ENCODE results near the gene CDC42SE2. TPM values are rescaled to one million over a fixed set of nuclear protein-coding genes. Genes with fewer than 3 reads are reported as not detected.
A peak's percentile ranks its signal among the peaks of the same experiment; 100 is the strongest.

Gene CDC42SE2
- 19.4 TPM for total RNA-seq

GRCh38 chr5:131263648-131264450 lies at the start of gene CDC42SE2:
Gene CDC42SE2, plus strand, starts transcription at chr5:131264053. Its CDS starts 95,441 bp downstream, at chr5:131359494.
- intact Hi-C loops (cut with DNase I): loop anchor here (10.0 kb wide), 1 partner anchor 99 kb away; the partner anchor contains the start of gene HINT1
- Histone ChIP-seq H3K4me1 (peaks cover 35% of the 10 kb centered on the region), H3K9me3 (no peaks in the 10 kb centered on the region), H3K36me3 (no peaks in the 10 kb centered on the region), H3K4me3 (peak within 1 kb of the TSS; percentile 84), H3K27ac (peak within 1 kb of the TSS; percentile 89), H3K27me3 (no peaks in the 10 kb centered on the region)
- TF ChIP-seq POLR2A (IDR thresholded peaks at IDR 0.05): peak; percentile 51 to 92
- peak in 1 of 2 donors; percentile 67 for TF ChIP-seq POLR2AphosphoS5 (IDR thresholded peaks at IDR 0.05; ENCODE audit: insufficient read depth in 1 of 2, low read depth in 1 of 2)
- TF ChIP-seq CTCF (IDR thresholded peaks at IDR 0.05): no peak
- DNase-seq (ENCODE audit: extremely low spot score in 2 of 2): no peak

- Histone ChIP-seq H3K27ac (no peak overlapping the region), H3K36me3 (no peaks in the 10 kb centered on the region), H3K9me3 (no peaks in the 10 kb centered on the region), H3K4me1 (no peaks in the 10 kb centered on the region), H3K4me3 (no peak overlapping the region), H3K27me3 (no peaks in the 10 kb centered on the region)
- DNase-seq (ENCODE audit: extremely low spot score in 2 of 2): no peak
- TF ChIP-seq POLR2A (IDR thresholded peaks at IDR 0.05) (no peak), POLR2AphosphoS5 (IDR thresholded peaks at IDR 0.05; ENCODE audit: insufficient read depth in 1 of 2, low read depth in 1 of 2) (no peak), CTCF (IDR thresholded peaks at IDR 0.05) (no peak)
- intact Hi-C loops (cut with DNase I): no loop called here
These were observed 49.1 kb upstream of the CDC42SE2 start for GRCh38 chr5:131214609-131215227.

GRCh38 chr5:131217791-131218190 lies 46.1 kb upstream of the CDC42SE2 start:
- DNase-seq (ENCODE audit: extremely low spot score in 2 of 2): no peak
- intact Hi-C loops (cut with DNase I): no loop called here
- no peaks in the 10 kb centered on the region for H3K4me1 ChIP-seq
- no peaks in the 10 kb centered on the region for H3K9me3 ChIP-seq
- H3K27me3 ChIP-seq: no peaks in the 10 kb centered on the region
- H3K4me3 ChIP-seq: no peak overlapping the region
- H3K27ac ChIP-seq: no peak overlapping the region
- TF ChIP-seq POLR2AphosphoS5 (IDR thresholded peaks at IDR 0.05; ENCODE audit: insufficient read depth in 1 of 2, low read depth in 1 of 2) (no peak), POLR2A (IDR thresholded peaks at IDR 0.05) (no peak), CTCF (IDR thresholded peaks at IDR 0.05) (no peak)
- no peaks in the 10 kb centered on the region for H3K36me3 ChIP-seq

- no peak for DNase-seq (ENCODE audit: extremely low spot score in 2 of 2)
- Histone ChIP-seq H3K9me3 (no peaks in the 10 kb centered on the region), H3K36me3 (no peaks in the 10 kb centered on the region), H3K4me3 (no peak overlapping the region), H3K4me1 (no peaks in the 10 kb centered on the region), H3K27ac (no peak overlapping the region), H3K27me3 (no peaks in the 10 kb centered on the region)
- TF ChIP-seq POLR2AphosphoS5 (IDR thresholded peaks at IDR 0.05; ENCODE audit: insufficient read depth in 1 of 2, low read depth in 1 of 2) (no peak), CTCF (IDR thresholded peaks at IDR 0.05) (no peak), POLR2A (IDR thresholded peaks at IDR 0.05) (no peak)
- intact Hi-C loops (cut with DNase I): no loop called here
These were observed 45.5 kb upstream of the CDC42SE2 start for GRCh38 chr5:131218392-131218791.

GRCh38 chr5:131220566-131220965 lies 43.3 kb upstream of the CDC42SE2 start:
- H3K9me3 ChIP-seq: no peaks in the 10 kb centered on the region
- no peaks in the 10 kb centered on the region for H3K4me1 ChIP-seq
- no peak overlapping the region for H3K4me3 ChIP-seq
- intact Hi-C loops (cut with DNase I): loop anchor here (1.0 kb wide), 1 partner anchor 28 kb away; no protein-coding TSS in a partner anchor
- no peak overlapping the region for H3K27ac ChIP-seq
- DNase-seq (ENCODE audit: extremely low spot score in 2 of 2): no peak
- no peaks in the 10 kb centered on the region for H3K36me3 ChIP-seq
- H3K27me3 ChIP-seq: no peaks in the 10 kb centered on the region
- TF ChIP-seq POLR2A (IDR thresholded peaks at IDR 0.05) (no peak), CTCF (IDR thresholded peaks at IDR 0.05) (no peak), POLR2AphosphoS5 (IDR thresholded peaks at IDR 0.05; ENCODE audit: insufficient read depth in 1 of 2, low read depth in 1 of 2) (no peak)
